ENCODE results near the gene OPN1MW. TPM values are rescaled to one million over a fixed set of nuclear protein-coding genes. Genes with fewer than 3 reads are reported as not detected.
"Not testable (repeated sequence)": the region's sequence is repeated elsewhere in the genome, so short reads cannot be mapped to it uniquely, and the experiment has no call there.

Gene OPN1MW
- total and polyA plus RNA-seq, 3 donors from 2014 or later: not detected

- H3K9me3 ChIP-seq; H3K27me3 ChIP-seq; H3K36me3 ChIP-seq (ENCODE audit: low read depth, missing control alignments); H3K4me3 ChIP-seq; intact Hi-C loops (cut with DNase I; ENCODE audit: low total_unique reads); H3K27ac ChIP-seq; DNase-seq; H3K4me1 ChIP-seq: not testable (repeated sequence)
- WGBS, 2 donors: no CpG with 5 or more reads among the region's 13 CpGs
Measured at GRCh38 chrX:154168384-154168783, 14.0 kb upstream of the OPN1MW start.

GRCh38 chrX:154172535-154172943, 9.9 kb upstream of the OPN1MW start:
- DNase-seq; H3K27ac ChIP-seq; H3K4me1 ChIP-seq; intact Hi-C loops (cut with DNase I; ENCODE audit: low total_unique reads); H3K4me3 ChIP-seq; H3K9me3 ChIP-seq; H3K27me3 ChIP-seq; H3K36me3 ChIP-seq (ENCODE audit: low read depth, missing control alignments): not testable (repeated sequence)
- WGBS, 2 donors: no CpG with 5 or more reads among the region's 11 CpGs

GRCh38 chrX:154174356-154174755, 8.0 kb upstream of the OPN1MW start:
- H3K9me3 ChIP-seq; H3K4me1 ChIP-seq; intact Hi-C loops (cut with DNase I; ENCODE audit: low total_unique reads); DNase-seq; H3K36me3 ChIP-seq (ENCODE audit: low read depth, missing control alignments); H3K4me3 ChIP-seq; H3K27ac ChIP-seq; H3K27me3 ChIP-seq: not testable (repeated sequence)
- no CpG with 5 or more reads among the region's 10 CpGs for WGBS, 2 donors

- H3K4me3 ChIP-seq; H3K4me1 ChIP-seq; H3K9me3 ChIP-seq; intact Hi-C loops (cut with DNase I; ENCODE audit: low total_unique reads); H3K27ac ChIP-seq; DNase-seq; H3K27me3 ChIP-seq; H3K36me3 ChIP-seq (ENCODE audit: low read depth, missing control alignments): not testable (repeated sequence)
- no CpG with 5 or more reads among the region's 8 CpGs for WGBS, 2 donors
Measured at GRCh38 chrX:154183794-154184193, 1.4 kb downstream of the OPN1MW start.

- H3K9me3 ChIP-seq; DNase-seq; H3K4me3 ChIP-seq; H3K27ac ChIP-seq; intact Hi-C loops (cut with DNase I; ENCODE audit: low total_unique reads); H3K27me3 ChIP-seq; H3K36me3 ChIP-seq (ENCODE audit: low read depth, missing control alignments); H3K4me1 ChIP-seq: not testable (repeated sequence)
- WGBS, 2 donors: no CpG with 5 or more reads among the region's 8 CpGs
Measured at GRCh38 chrX:154192846-154193245, 10.4 kb downstream of the OPN1MW start.

- intact Hi-C loops (cut with DNase I; ENCODE audit: low total_unique reads); H3K9me3 ChIP-seq; H3K4me1 ChIP-seq; DNase-seq; H3K4me3 ChIP-seq; H3K36me3 ChIP-seq (ENCODE audit: low read depth, missing control alignments); H3K27me3 ChIP-seq; H3K27ac ChIP-seq: not testable (repeated sequence)
- WGBS, 2 donors: no CpG with 5 or more reads among the region's 2 CpGs
Measured at GRCh38 chrX:154194316-154194715, 11.9 kb downstream of the OPN1MW start.

- H3K9me3 ChIP-seq; DNase-seq; H3K4me3 ChIP-seq; intact Hi-C loops (cut with DNase I; ENCODE audit: low total_unique reads); H3K4me1 ChIP-seq; H3K36me3 ChIP-seq (ENCODE audit: low read depth, missing control alignments); H3K27ac ChIP-seq; H3K27me3 ChIP-seq: not testable (repeated sequence)
- no CpG with 5 or more reads among the region's 15 CpGs for WGBS, 2 donors
Measured at GRCh38 chrX:154196466-154196865, 14.1 kb downstream of the OPN1MW start.

- H3K27me3 ChIP-seq; H3K4me3 ChIP-seq; H3K9me3 ChIP-seq; H3K27ac ChIP-seq; H3K4me1 ChIP-seq; H3K36me3 ChIP-seq (ENCODE audit: low read depth, missing control alignments); intact Hi-C loops (cut with DNase I; ENCODE audit: low total_unique reads); DNase-seq: not testable (repeated sequence)
- no CpG with 5 or more reads among the region's 21 CpGs for WGBS, 2 donors
Measured at GRCh38 chrX:154209670-154210418, 27.4 kb downstream of the OPN1MW start.

GRCh38 chrX:154211057-154211456, 28.7 kb downstream of the OPN1MW start:
- intact Hi-C loops (cut with DNase I; ENCODE audit: low total_unique reads); H3K27me3 ChIP-seq; H3K27ac ChIP-seq; H3K4me1 ChIP-seq; DNase-seq; H3K36me3 ChIP-seq (ENCODE audit: low read depth, missing control alignments); H3K9me3 ChIP-seq; H3K4me3 ChIP-seq: not testable (repeated sequence)
- 95% methylated on average over 7 of the region's 9 CpGs; no CpG with 5 or more reads in 1 of the 2 donors for WGBS, 2 donors

GRCh38 chrX:154211499-154211898, 29.1 kb downstream of the OPN1MW start:
- H3K9me3 ChIP-seq; H3K4me1 ChIP-seq; H3K27ac ChIP-seq; intact Hi-C loops (cut with DNase I; ENCODE audit: low total_unique reads); H3K4me3 ChIP-seq; H3K27me3 ChIP-seq; H3K36me3 ChIP-seq (ENCODE audit: low read depth, missing control alignments); DNase-seq: not testable (repeated sequence)
- WGBS, 2 donors: no CpG with 5 or more reads among the region's 10 CpGs

- H3K27me3 ChIP-seq; H3K9me3 ChIP-seq; H3K4me1 ChIP-seq; intact Hi-C loops (cut with DNase I; ENCODE audit: low total_unique reads); H3K27ac ChIP-seq; DNase-seq; H3K36me3 ChIP-seq (ENCODE audit: low read depth, missing control alignments); H3K4me3 ChIP-seq: not testable (repeated sequence)
- no CpG with 5 or more reads among the region's 16 CpGs for WGBS, 2 donors
Measured at GRCh38 chrX:154219456-154219855, 37.1 kb downstream of the OPN1MW start, which contains the start of gene OPN1MW2. TSS of gene OPN1MW2 (plus strand) at chrX:154219756. CDS start at chrX:154219816, 60 bp downstream.

GRCh38 chrX:154225292-154225691, 42.9 kb downstream of the OPN1MW start:
- H3K4me1 ChIP-seq; intact Hi-C loops (cut with DNase I; ENCODE audit: low total_unique reads); H3K9me3 ChIP-seq; DNase-seq; H3K27ac ChIP-seq; H3K27me3 ChIP-seq; H3K36me3 ChIP-seq (ENCODE audit: low read depth, missing control alignments); H3K4me3 ChIP-seq: not testable (repeated sequence)
- no CpG with 5 or more reads among the region's 6 CpGs for WGBS, 2 donors
